IgD-negative memory B cell (primary cell): ENCODE results near the gene ARMH3. TPM values are rescaled to one million over a fixed set of nuclear protein-coding genes. Genes with fewer than 3 reads are reported as not detected.

ENCODE experiments used
- H3K27ac Mint-ChIP-seq, 3 donors: one replicate each; pipeline ENCODE4 v1.8.0; 2020 to 2022; ENCODE audit warnings: mild to moderate bottlenecking in 3 of 3, mixed read lengths in 3 of 3, moderate library complexity in 1 of 3
- H3K27me3 Mint-ChIP-seq: one replicate; pipeline ENCODE4 v1.8.0; 2021; ENCODE audit warnings: mixed read lengths
- H3K36me3 Mint-ChIP-seq: one replicate; pipeline ENCODE4 v1.8.0; 2020; ENCODE audit warnings: mild to moderate bottlenecking, mixed read lengths
- H3K4me1 Mint-ChIP-seq, 3 donors: one replicate each; pipeline ENCODE4 v1.8.0; 2020 to 2022; ENCODE audit warnings: mixed read lengths in 3 of 3, mild to moderate bottlenecking in 1 of 3
- H3K4me3 Mint-ChIP-seq, 4 donors: one replicate each; pipeline ENCODE4 v1.8.0; 2020 to 2022; ENCODE audit warnings: mild to moderate bottlenecking in 4 of 4, mixed read lengths in 4 of 4, moderate library complexity in 3 of 4
- H3K9me3 Mint-ChIP-seq, 3 donors: one replicate each; pipeline ENCODE4 v1.8.0; 2020 to 2021; ENCODE audit warnings: mixed read lengths in 3 of 3, mild to moderate bottlenecking in 1 of 3
- polyA plus RNA-seq: library from polyadenylated mRNA; unstranded; fragments of 300-500 nt; fragmentation: Illumina TruSeq; gene quantifications from one replicate; pipeline ENCODE4 v1.2.3, GENCODE V29; 2021

ARMH3 gene, protein sequence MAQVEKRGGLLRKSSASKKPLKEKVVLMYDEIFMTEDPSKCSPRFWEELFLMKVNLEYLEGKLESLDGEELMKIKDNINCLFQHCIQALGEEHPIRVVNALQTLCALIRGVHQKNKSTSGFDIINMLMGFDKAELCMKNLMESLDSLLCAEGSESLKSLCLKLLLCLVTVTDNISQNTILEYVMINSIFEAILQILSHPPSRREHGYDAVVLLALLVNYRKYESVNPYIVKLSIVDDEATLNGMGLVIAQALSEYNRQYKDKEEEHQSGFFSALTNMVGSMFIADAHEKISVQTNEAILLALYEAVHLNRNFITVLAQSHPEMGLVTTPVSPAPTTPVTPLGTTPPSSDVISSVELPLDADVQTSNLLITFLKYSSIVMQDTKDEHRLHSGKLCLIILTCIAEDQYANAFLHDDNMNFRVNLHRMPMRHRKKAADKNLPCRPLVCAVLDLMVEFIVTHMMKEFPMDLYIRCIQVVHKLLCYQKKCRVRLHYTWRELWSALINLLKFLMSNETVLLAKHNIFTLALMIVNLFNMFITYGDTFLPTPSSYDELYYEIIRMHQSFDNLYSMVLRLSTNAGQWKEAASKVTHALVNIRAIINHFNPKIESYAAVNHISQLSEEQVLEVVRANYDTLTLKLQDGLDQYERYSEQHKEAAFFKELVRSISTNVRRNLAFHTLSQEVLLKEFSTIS
- 39.3 TPM for polyA plus RNA-seq

DNA sequence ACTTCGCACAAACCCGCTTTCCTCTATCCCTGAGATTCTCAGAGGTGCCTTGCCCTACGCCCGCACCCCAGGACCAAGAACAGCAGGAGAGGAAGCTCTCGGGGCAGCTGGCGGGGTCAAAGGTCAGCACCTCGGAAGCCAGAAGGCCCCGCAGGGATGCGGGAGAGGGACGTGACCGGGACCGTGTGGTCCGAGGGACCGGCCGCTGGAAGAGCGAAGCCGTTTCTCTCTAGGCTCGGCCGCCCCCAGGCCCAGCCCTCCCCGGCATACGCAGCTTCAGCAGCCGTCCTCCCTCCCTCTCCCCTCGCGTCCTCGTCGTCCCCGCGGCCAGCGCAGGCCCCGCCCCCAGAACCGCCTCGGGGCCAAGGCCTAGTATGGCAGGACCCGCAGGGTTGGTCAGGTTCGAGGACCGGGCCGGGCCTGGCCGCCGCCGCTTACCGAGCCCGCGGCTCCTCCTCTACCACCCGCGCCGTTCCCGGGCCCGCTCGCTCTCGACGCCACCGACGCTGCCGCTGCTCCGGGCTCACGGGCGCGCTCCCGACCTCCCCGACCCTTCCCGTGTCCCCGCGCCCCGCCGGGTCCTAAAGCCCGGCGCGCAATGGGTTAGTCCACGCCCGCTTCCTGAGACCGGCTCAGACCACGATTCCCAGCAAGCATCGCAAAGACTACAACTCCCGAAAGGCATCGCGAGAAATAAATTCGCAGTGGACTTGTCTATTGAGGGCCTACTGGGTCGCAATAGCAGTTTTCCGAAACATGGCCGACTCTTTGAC, at the start of gene ARMH3:
Gene ARMH3, minus strand, starts transcription at position 527 of the 773 bp plus-strand sequence. CDS start 16,059 bp downstream, outside the sequence.
- H3K9me3 Mint-ChIP-seq = no peaks in the 10 kb centered on the region
- no peaks in the 10 kb centered on the region for H3K36me3 Mint-ChIP-seq
- peak within 1 kb of the TSS; percentile 82 to 99 (median 96) for H3K4me3 Mint-ChIP-seq
- peak within 1 kb of the TSS; percentile 91 to 98 (median 95) for H3K27ac Mint-ChIP-seq
- H3K27me3 Mint-ChIP-seq = no peaks in the 10 kb centered on the region
- H3K4me1 Mint-ChIP-seq = peaks cover 19 to 32% (median 28%) of the 10 kb centered on the region in 3 donors

- Mint-ChIP-seq H3K27me3 (no peaks in the 10 kb centered on the region), H3K9me3 (no peaks in the 10 kb centered on the region), H3K27ac (peak overlapping the region in 1 of 3 donors; percentile 50), H3K36me3 (peaks cover 2% of the 10 kb centered on the region), H3K4me1 (peaks cover 0 to 8% (median 7%) of the 10 kb centered on the region in 3 donors), H3K4me3 (no peak overlapping the region)
Measured at GRCh38 chr10:102102421-102102820, 46.4 kb upstream of the ARMH3 start.

GRCh38 chr10:102101152-102101551, 45.2 kb upstream of the ARMH3 start:
- Mint-ChIP-seq H3K4me3 (no peak overlapping the region), H3K27ac (no peak overlapping the region), H3K4me1 (peaks cover 0 to 7% (median 6%) of the 10 kb centered on the region in 3 donors), H3K9me3 (no peaks in the 10 kb centered on the region), H3K36me3 (peaks cover 2% of the 10 kb centered on the region), H3K27me3 (no peaks in the 10 kb centered on the region)

DNA sequence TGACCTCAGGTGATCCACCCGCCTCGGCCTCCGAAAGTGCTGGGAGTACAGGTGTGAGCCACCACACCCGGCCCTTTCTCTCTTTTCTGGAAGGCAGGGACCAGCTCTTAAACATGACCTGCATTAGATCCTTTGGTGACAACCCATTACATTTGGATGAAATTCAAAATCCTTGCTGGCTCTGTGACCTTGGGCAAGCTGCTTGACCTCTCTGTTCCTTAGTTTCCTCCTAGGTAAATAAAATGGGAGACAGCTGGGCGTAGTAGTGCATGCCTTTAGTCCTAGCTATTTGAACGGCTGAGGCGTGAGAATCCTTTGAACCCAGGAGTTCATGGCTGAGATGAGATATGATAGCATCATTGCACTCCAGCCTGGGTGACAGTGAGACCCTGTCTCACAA, 40.5 kb upstream of the ARMH3 start:
- no peaks in the 10 kb centered on the region for H3K36me3 Mint-ChIP-seq
- H3K4me3 Mint-ChIP-seq = no peak overlapping the region
- no peak overlapping the region for H3K27ac Mint-ChIP-seq

DNA sequence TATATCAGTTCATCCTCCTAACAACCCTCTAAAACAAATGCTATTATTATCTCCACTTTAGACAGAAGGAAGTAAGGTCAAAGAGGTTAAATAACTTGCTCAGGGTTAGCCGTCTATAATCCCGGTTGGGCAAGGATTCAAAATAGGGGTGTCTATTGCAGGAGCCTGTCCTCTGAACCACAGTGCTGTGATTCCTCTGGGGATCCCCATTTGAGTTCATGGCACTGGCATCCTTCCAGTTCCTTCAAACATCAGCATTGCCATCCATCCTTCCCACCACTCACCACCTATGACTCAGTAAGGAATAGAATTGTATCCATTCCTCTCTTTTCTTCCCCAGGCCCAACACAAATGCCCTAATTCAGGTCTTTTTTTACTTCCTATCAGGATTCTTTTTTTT, 34.8 kb upstream of the ARMH3 start:
- H3K9me3 Mint-ChIP-seq = no peaks in the 10 kb centered on the region

More for the DNA sequence above, 40.5 kb upstream of the ARMH3 start:
- H3K4me1 Mint-ChIP-seq = no peaks in the 10 kb centered on the region
- H3K9me3 Mint-ChIP-seq = no peaks in the 10 kb centered on the region
- H3K27me3 Mint-ChIP-seq = no peaks in the 10 kb centered on the region

DNA sequence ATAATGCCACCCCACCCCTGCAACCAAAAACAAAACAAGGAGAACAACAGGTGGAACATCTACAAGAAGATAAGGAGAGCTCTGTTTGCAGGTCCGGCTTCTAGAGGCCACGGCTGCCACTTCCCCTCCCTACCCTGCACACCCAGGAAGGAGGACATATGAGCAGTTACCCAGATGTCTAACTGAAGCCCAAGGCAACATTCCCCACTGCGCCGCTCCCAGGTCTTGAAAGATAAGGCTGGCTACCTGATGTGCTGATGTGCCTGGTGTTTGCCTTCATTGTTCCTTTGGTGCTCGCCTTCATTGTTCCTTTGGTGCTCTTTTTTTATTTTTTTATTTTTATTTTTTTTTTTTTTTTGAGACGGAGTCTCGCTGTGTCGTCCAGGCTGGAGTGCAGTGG, 30.2 kb upstream of the ARMH3 start:
- peaks cover 0 to 4% (median 0%) of the 10 kb centered on the region in 3 donors for H3K4me1 Mint-ChIP-seq
- peaks cover 2% of the 10 kb centered on the region for H3K36me3 Mint-ChIP-seq
- no peak overlapping the region for H3K27ac Mint-ChIP-seq
- no peaks in the 10 kb centered on the region for H3K27me3 Mint-ChIP-seq
- H3K4me3 Mint-ChIP-seq = no peak overlapping the region
- H3K9me3 Mint-ChIP-seq = no peaks in the 10 kb centered on the region

More for the DNA sequence above, 34.8 kb upstream of the ARMH3 start:
- Mint-ChIP-seq H3K27me3 (no peaks in the 10 kb centered on the region), H3K27ac (peak overlapping the region in 1 of 3 donors; percentile 8), H3K4me3 (no peak overlapping the region), H3K36me3 (peaks cover 2% of the 10 kb centered on the region), H3K4me1 (peaks cover 0 to 4% (median 0%) of the 10 kb centered on the region in 3 donors)

DNA sequence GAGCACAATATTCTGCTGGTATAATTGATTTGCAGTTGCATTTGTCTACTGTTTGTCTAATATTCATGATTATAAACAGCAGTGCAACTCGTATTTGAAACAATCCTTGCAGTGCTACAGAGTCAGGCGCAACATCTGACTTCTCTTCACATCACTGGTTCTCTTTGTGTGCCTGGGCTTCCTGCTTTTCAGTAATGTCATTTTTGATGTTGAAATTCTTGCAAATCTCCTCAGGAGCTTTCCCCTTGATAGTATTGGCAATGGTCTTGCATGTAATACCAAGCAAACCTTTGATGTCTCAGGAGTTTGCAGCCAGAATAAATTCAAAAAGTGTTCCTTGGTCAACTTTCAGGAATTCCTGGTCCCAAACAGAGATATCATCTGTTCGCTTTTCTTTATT, 29.4 kb upstream of the ARMH3 start:
- H3K9me3 Mint-ChIP-seq = no peaks in the 10 kb centered on the region
- peaks cover 0 to 4% (median 0%) of the 10 kb centered on the region in 3 donors for H3K4me1 Mint-ChIP-seq
- no peak overlapping the region for H3K4me3 Mint-ChIP-seq
- H3K27ac Mint-ChIP-seq = no peak overlapping the region
- peaks cover 2% of the 10 kb centered on the region for H3K36me3 Mint-ChIP-seq
- H3K27me3 Mint-ChIP-seq = no peaks in the 10 kb centered on the region

DNA sequence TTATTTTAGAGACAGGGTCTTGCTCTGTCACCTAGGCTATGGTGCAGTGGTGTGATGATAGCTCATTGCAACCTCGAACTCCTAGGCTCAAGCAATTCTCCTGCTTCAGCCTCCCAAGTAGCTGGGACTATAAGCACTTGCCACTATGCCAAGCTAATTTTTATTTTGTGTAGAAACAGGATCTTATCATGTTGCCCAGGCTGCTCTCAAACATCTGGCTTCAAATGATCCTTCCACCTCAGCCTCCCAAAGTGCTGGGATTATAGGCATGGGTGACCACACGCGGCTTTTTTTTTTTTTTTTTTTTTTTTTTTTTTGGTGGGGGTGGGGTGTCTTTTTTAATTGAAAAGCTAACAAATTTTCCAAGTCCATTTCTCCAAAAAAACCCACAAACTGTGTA, 27.6 kb upstream of the ARMH3 start:
- Mint-ChIP-seq H3K27ac (no peak overlapping the region), H3K36me3 (peaks cover 2% of the 10 kb centered on the region), H3K4me1 (peaks cover 0 to 2% (median 0%) of the 10 kb centered on the region in 3 donors)

GRCh38 chr10:102072673-102073527, 16.9 kb upstream of the ARMH3 start:
- Mint-ChIP-seq H3K36me3 (no peaks in the 10 kb centered on the region), H3K27me3 (no peaks in the 10 kb centered on the region), H3K9me3 (no peaks in the 10 kb centered on the region), H3K4me1 (peaks cover 0 to 4% (median 1%) of the 10 kb centered on the region in 3 donors), H3K4me3 (peak overlapping the region in 1 of 4 donors; percentile 13), H3K27ac (peak overlapping the region in 2 of 3 donors; percentile 8 to 84)

More for the DNA sequence above, 27.6 kb upstream of the ARMH3 start:
- H3K27me3 Mint-ChIP-seq = no peaks in the 10 kb centered on the region
- H3K4me3 Mint-ChIP-seq = no peak overlapping the region
- H3K9me3 Mint-ChIP-seq = no peaks in the 10 kb centered on the region

DNA sequence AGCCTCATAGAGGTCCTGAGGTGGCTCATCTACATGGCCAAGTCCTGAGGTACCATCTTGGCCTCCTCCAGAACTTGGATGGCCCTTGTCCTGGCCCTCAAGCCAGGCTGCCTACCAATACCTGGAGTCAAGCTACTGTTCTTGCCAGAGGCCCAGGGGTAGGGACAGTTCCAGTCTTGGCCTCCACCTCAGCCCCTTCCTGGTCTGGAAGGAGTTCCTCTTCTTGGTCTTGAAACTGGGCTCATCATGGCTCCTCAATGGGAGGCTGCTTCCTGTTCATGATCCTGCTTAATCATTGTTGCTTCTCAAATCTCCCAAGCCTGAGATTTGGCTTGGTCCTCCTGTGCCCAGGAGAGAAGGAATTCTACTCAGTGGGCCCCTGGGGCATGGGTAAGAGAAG, 13.1 kb upstream of the ARMH3 start:
- Mint-ChIP-seq H3K4me1 (peaks cover 9 to 18% (median 17%) of the 10 kb centered on the region in 3 donors), H3K4me3 (peak overlapping the region in 1 of 4 donors; percentile 11), H3K27ac (peak overlapping the region in 1 of 3 donors; percentile 88), H3K9me3 (no peaks in the 10 kb centered on the region), H3K27me3 (no peaks in the 10 kb centered on the region), H3K36me3 (no peaks in the 10 kb centered on the region)

GRCh38 chr10:102068216-102068615, 12.2 kb upstream of the ARMH3 start:
- Mint-ChIP-seq H3K27ac (peak overlapping the region in 2 of 3 donors; percentile 47 to 51), H3K4me1 (peaks cover 9 to 20% (median 17%) of the 10 kb centered on the region in 3 donors), H3K27me3 (no peaks in the 10 kb centered on the region), H3K9me3 (no peaks in the 10 kb centered on the region), H3K4me3 (peak overlapping the region in 1 of 4 donors; percentile 11), H3K36me3 (no peaks in the 10 kb centered on the region)

GRCh38 chr10:102067091-102067916, 11.3 kb upstream of the ARMH3 start:
- Mint-ChIP-seq H3K36me3 (no peaks in the 10 kb centered on the region), H3K27ac (peak overlapping the region in 2 of 3 donors; percentile 21 to 47), H3K27me3 (no peaks in the 10 kb centered on the region)

GRCh38 chr10:102066399-102067088, 10.6 kb upstream of the ARMH3 start:
- Mint-ChIP-seq H3K4me3 (peak overlapping the region; percentile 88 to 95 (median 90)), H3K36me3 (no peaks in the 10 kb centered on the region), H3K9me3 (no peaks in the 10 kb centered on the region), H3K27ac (peak overlapping the region; percentile 82 to 92 (median 86)), H3K4me1 (peaks cover 9 to 20% (median 13%) of the 10 kb centered on the region in 3 donors), H3K27me3 (no peaks in the 10 kb centered on the region)

More at GRCh38 chr10:102067091-102067916, 11.3 kb upstream of the ARMH3 start:
- no peaks in the 10 kb centered on the region for H3K9me3 Mint-ChIP-seq
- peaks cover 9 to 20% (median 13%) of the 10 kb centered on the region in 3 donors for H3K4me1 Mint-ChIP-seq
- H3K4me3 Mint-ChIP-seq = peak overlapping the region; percentile 49 to 88 (median 60)
